Measurements from ENCODE around the gene CEP78.

CEP78 gene

GRCh38 chr9:78267889-78268288 lies 32.0 kb downstream of the CEP78 start:
- no peak overlapping the region for H3K14ac ChIP-seq (ENCODE audit: low read length in 2 of 2)
- H2BK5ac ChIP-seq (ENCODE audit: low read depth, low read length, poor library complexity, severe bottlenecking) = no peak overlapping the region
- no peaks in the 10 kb centered on the region for H3K79me1 ChIP-seq (replicated peaks; ENCODE audit: low read length, poor library complexity, severe bottlenecking)
- no peak overlapping the region for H2AFZ ChIP-seq (ENCODE audit: low read depth, low read length)
- no peak overlapping the region for H3K23ac ChIP-seq (ENCODE audit: low read length in 2 of 2)
- no peak overlapping the region for H3K4me2 ChIP-seq (ENCODE audit: low read length, poor library complexity, severe bottlenecking)
- no peak overlapping the region for H3K27ac ChIP-seq (ENCODE audit: low read length, poor library complexity, severe bottlenecking)
- no peak overlapping the region for H4K91ac ChIP-seq (ENCODE audit: low read length)
- H2BK15ac ChIP-seq (ENCODE audit: low read depth, poor library complexity, severe bottlenecking) = no peak overlapping the region
- H3K4me3 ChIP-seq (ENCODE audit: insufficient read depth in 1 of 2, low read depth in 1 of 2, low read length in 2 of 2) = no peak overlapping the region
- H3K27me3 ChIP-seq (ENCODE audit: control insufficient read depth in 1 of 2, insufficient read depth in 1 of 2, low read length in 2 of 2) = no peaks in the 10 kb centered on the region
- WGBS = 96% methylated on average over 4 of the region's 4 CpGs
- peaks cover 0 to 33% of the 10 kb centered on the region in 2 experiments for H3K36me3 ChIP-seq (ENCODE audit: control insufficient read depth in 1 of 2, insufficient read depth in 2 of 2, low read depth in 1 of 2, low read length in 2 of 2)
- H2AK5ac ChIP-seq (ENCODE audit: low read length, severe bottlenecking) = no peak overlapping the region
- no peak overlapping the region for H3K4ac ChIP-seq (ENCODE audit: low read depth in 1 of 2, low read length in 2 of 2)
- no peak for DNase-seq
- no peak overlapping the region for H2BK12ac ChIP-seq (ENCODE audit: low read length in 2 of 2)
- no peak overlapping the region for H4K8ac ChIP-seq (ENCODE audit: low read length)
- H3K9me3 ChIP-seq (ENCODE audit: control insufficient read depth, low read length) = no peaks in the 10 kb centered on the region
- no peak overlapping the region for H3K18ac ChIP-seq (ENCODE audit: low read depth in 1 of 2, low read length in 2 of 2)
- H3K9ac ChIP-seq (ENCODE audit: low read length) = no peak overlapping the region
- H2BK120ac ChIP-seq (ENCODE audit: low read depth, low read length) = no peak overlapping the region
- peaks cover 1% of the 10 kb centered on the region for H3K4me1 ChIP-seq (ENCODE audit: control insufficient read depth, insufficient read depth, low read depth, low read length)

- Histone ChIP-seq H3K4me2 (ENCODE audit: low read length, poor library complexity, severe bottlenecking) (no peak overlapping the region), H2BK12ac (ENCODE audit: low read length in 2 of 2) (no peak overlapping the region), H4K8ac (ENCODE audit: low read length) (no peak overlapping the region), H2AFZ (ENCODE audit: low read depth, low read length) (no peak overlapping the region), H3K36me3 (ENCODE audit: control insufficient read depth in 1 of 2, insufficient read depth in 2 of 2, low read depth in 1 of 2, low read length in 2 of 2) (peaks cover 0 to 33% of the 10 kb centered on the region in 2 experiments), H3K27me3 (ENCODE audit: control insufficient read depth in 1 of 2, insufficient read depth in 1 of 2, low read length in 2 of 2) (no peaks in the 10 kb centered on the region), H3K79me1 (replicated peaks; ENCODE audit: low read length, poor library complexity, severe bottlenecking) (no peaks in the 10 kb centered on the region), H2BK15ac (ENCODE audit: low read depth, poor library complexity, severe bottlenecking) (no peak overlapping the region), H3K4ac (ENCODE audit: low read depth in 1 of 2, low read length in 2 of 2) (no peak overlapping the region), H2BK120ac (ENCODE audit: low read depth, low read length) (no peak overlapping the region), H3K18ac (ENCODE audit: low read depth in 1 of 2, low read length in 2 of 2) (no peak overlapping the region), H3K27ac (ENCODE audit: low read length, poor library complexity, severe bottlenecking) (no peak overlapping the region), H3K23ac (ENCODE audit: low read length in 2 of 2) (no peak overlapping the region), H2BK5ac (ENCODE audit: low read depth, low read length, poor library complexity, severe bottlenecking) (no peak overlapping the region), H3K4me1 (ENCODE audit: control insufficient read depth, insufficient read depth, low read depth, low read length) (peaks cover 1% of the 10 kb centered on the region), H3K9ac (ENCODE audit: low read length) (no peak overlapping the region), H3K4me3 (ENCODE audit: insufficient read depth in 1 of 2, low read depth in 1 of 2, low read length in 2 of 2) (no peak overlapping the region), H2AK5ac (ENCODE audit: low read length, severe bottlenecking) (no peak overlapping the region), H3K14ac (ENCODE audit: low read length in 2 of 2) (no peak overlapping the region), H3K9me3 (ENCODE audit: control insufficient read depth, low read length) (no peaks in the 10 kb centered on the region), H4K91ac (ENCODE audit: low read length) (no peak overlapping the region)
- DNase-seq = no peak
Measured at GRCh38 chr9:78269784-78270183, 33.9 kb downstream of the CEP78 start.

GRCh38 chr9:78272307-78272706 lies 36.4 kb downstream of the CEP78 start:
- Histone ChIP-seq H3K9me3 (ENCODE audit: control insufficient read depth, low read length) (no peaks in the 10 kb centered on the region), H3K36me3 (ENCODE audit: control insufficient read depth in 1 of 2, insufficient read depth in 2 of 2, low read depth in 1 of 2, low read length in 2 of 2) (peaks cover 0 to 13% of the 10 kb centered on the region in 2 experiments), H2BK5ac (ENCODE audit: low read depth, low read length, poor library complexity, severe bottlenecking) (no peak overlapping the region), H3K4me1 (ENCODE audit: control insufficient read depth, insufficient read depth, low read depth, low read length) (peaks cover 1% of the 10 kb centered on the region), H3K79me1 (replicated peaks; ENCODE audit: low read length, poor library complexity, severe bottlenecking) (no peaks in the 10 kb centered on the region), H3K4me2 (ENCODE audit: low read length, poor library complexity, severe bottlenecking) (no peak overlapping the region), H2BK12ac (ENCODE audit: low read length in 2 of 2) (no peak overlapping the region), H3K27me3 (ENCODE audit: control insufficient read depth in 1 of 2, insufficient read depth in 1 of 2, low read length in 2 of 2) (no peaks in the 10 kb centered on the region), H4K91ac (ENCODE audit: low read length) (no peak overlapping the region), H2AFZ (ENCODE audit: low read depth, low read length) (no peak overlapping the region), H3K18ac (ENCODE audit: low read depth in 1 of 2, low read length in 2 of 2) (no peak overlapping the region), H3K27ac (ENCODE audit: low read length, poor library complexity, severe bottlenecking) (no peak overlapping the region), H2BK120ac (ENCODE audit: low read depth, low read length) (no peak overlapping the region), H3K4ac (ENCODE audit: low read depth in 1 of 2, low read length in 2 of 2) (no peak overlapping the region), H2AK5ac (ENCODE audit: low read length, severe bottlenecking) (no peak overlapping the region), H3K4me3 (ENCODE audit: insufficient read depth in 1 of 2, low read depth in 1 of 2, low read length in 2 of 2) (no peak overlapping the region), H3K14ac (ENCODE audit: low read length in 2 of 2) (no peak overlapping the region), H2BK15ac (ENCODE audit: low read depth, poor library complexity, severe bottlenecking) (no peak overlapping the region), H4K8ac (ENCODE audit: low read length) (no peak overlapping the region), H3K9ac (ENCODE audit: low read length) (no peak overlapping the region), H3K23ac (ENCODE audit: low read length in 2 of 2) (no peak overlapping the region)
- no peak for DNase-seq

GRCh38 chr9:78273761-78274160 lies 37.9 kb downstream of the CEP78 start:
- no peak overlapping the region for H2BK15ac ChIP-seq (ENCODE audit: low read depth, poor library complexity, severe bottlenecking)
- no peak overlapping the region for H3K18ac ChIP-seq (ENCODE audit: low read depth in 1 of 2, low read length in 2 of 2)
- H4K8ac ChIP-seq (ENCODE audit: low read length) = no peak overlapping the region
- H2BK5ac ChIP-seq (ENCODE audit: low read depth, low read length, poor library complexity, severe bottlenecking) = no peak overlapping the region
- no peak overlapping the region for H3K23ac ChIP-seq (ENCODE audit: low read length in 2 of 2)
- no peak overlapping the region for H2AK5ac ChIP-seq (ENCODE audit: low read length, severe bottlenecking)
- no peak overlapping the region for H3K4me2 ChIP-seq (ENCODE audit: low read length, poor library complexity, severe bottlenecking)
- H3K9ac ChIP-seq (ENCODE audit: low read length) = no peak overlapping the region
- no peak overlapping the region for H2BK12ac ChIP-seq (ENCODE audit: low read length in 2 of 2)
- no peak overlapping the region for H2AFZ ChIP-seq (ENCODE audit: low read depth, low read length)
- 98% methylated on average over 3 of the region's 3 CpGs for WGBS
- H2BK120ac ChIP-seq (ENCODE audit: low read depth, low read length) = no peak overlapping the region
- no peaks in the 10 kb centered on the region for H3K79me1 ChIP-seq (replicated peaks; ENCODE audit: low read length, poor library complexity, severe bottlenecking)
- H3K27me3 ChIP-seq (ENCODE audit: control insufficient read depth in 1 of 2, insufficient read depth in 1 of 2, low read length in 2 of 2) = no peaks in the 10 kb centered on the region
- no peak overlapping the region for H4K91ac ChIP-seq (ENCODE audit: low read length)
- no peak overlapping the region for H3K4me3 ChIP-seq (ENCODE audit: insufficient read depth in 1 of 2, low read depth in 1 of 2, low read length in 2 of 2)
- H3K9me3 ChIP-seq (ENCODE audit: control insufficient read depth, low read length) = no peaks in the 10 kb centered on the region
- H3K27ac ChIP-seq (ENCODE audit: low read length, poor library complexity, severe bottlenecking) = no peak overlapping the region
- peak; percentile 29 for DNase-seq
- no peaks in the 10 kb centered on the region for H3K4me1 ChIP-seq (ENCODE audit: control insufficient read depth, insufficient read depth, low read depth, low read length)
- H3K36me3 ChIP-seq (ENCODE audit: control insufficient read depth in 1 of 2, insufficient read depth in 2 of 2, low read depth in 1 of 2, low read length in 2 of 2) = peaks cover 0 to 4% of the 10 kb centered on the region in 2 experiments
- H3K14ac ChIP-seq (ENCODE audit: low read length in 2 of 2) = no peak overlapping the region
- H3K4ac ChIP-seq (ENCODE audit: low read depth in 1 of 2, low read length in 2 of 2) = no peak overlapping the region
